IMR-90 (cell line): Measurements from ENCODE around the gene STAT5B.

ENCODE experiments used
- CEBPB ChIP-seq: IDR thresholded peaks from 2 replicates; pipeline ENCODE4 v1.6.1; 2012; ENCODE audit warnings: low read depth, low read length, improper control_type of control experiment
- CTCF ChIP-seq: conservative IDR thresholded peaks from 2 replicates; pipeline ENCODE4 v1.5.1; 2012; ENCODE audit warnings: mild to moderate bottlenecking, low read depth, low read length, improper control_type of control experiment
- MAFK ChIP-seq: IDR thresholded peaks from 2 replicates; pipeline ENCODE4 v1.6.1; 2012; ENCODE audit warnings: low read depth, low read length, improper control_type of control experiment
- POLR2A ChIP-seq: IDR thresholded peaks from 2 replicates; pipeline ENCODE4 v1.6.1; 2012; ENCODE audit warnings: mild to moderate bottlenecking, low read depth, low read length
- RAD21 ChIP-seq: IDR thresholded peaks from 2 replicates; pipeline ENCODE4 v1.6.1; 2012; ENCODE audit warnings: low read length, improper control_type of control experiment
- USF2 ChIP-seq: fragments of 150-350 bp; IDR thresholded peaks from 2 replicates; pipeline ENCODE4 v1.6.1; 2017; ENCODE audit warnings: mild to moderate bottlenecking, antibody characterized with exemption, low read length, low read depth

- TF ChIP-seq CEBPB, result no peak
- TF ChIP-seq POLR2A, result no peak
- TF ChIP-seq CTCF, result no peak
- no peak for TF ChIP-seq USF2
- TF ChIP-seq RAD21, result no peak
- no peak for TF ChIP-seq MAFK
These were observed 42.2 kb downstream of the STAT5B start for GRCh38 chr17:42233994-42234393.
